ENCODE measurements around the gene LRRN3.
A peak's percentile ranks its signal among the peaks of the same experiment; 100 is the strongest.

The LRRN3 gene

DNA sequence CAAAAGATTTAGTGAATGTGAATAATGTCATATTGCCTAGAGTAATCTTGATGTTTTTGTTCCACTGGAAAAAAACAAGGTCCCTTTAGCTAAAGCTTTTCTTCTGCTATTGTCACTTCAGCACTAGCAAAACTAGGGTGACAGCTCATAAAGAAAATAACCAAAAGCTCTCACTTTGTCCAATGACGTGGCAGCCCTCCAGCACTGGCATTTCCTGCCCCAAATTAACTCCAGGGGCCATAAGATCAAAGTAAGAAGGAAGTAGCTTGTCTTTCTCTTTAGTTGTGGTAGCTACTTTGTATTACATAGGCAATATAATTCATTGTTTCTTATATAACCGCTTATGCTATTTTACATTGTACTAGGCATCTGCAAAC lies 47.3 kb downstream of the LRRN3 start:
- Histone ChIP-seq H3K79me2 (ENCODE audit: insufficient read depth, low read length) (no peaks in the 10 kb centered on the region), H3K27ac (ENCODE audit: low read length) (peak overlapping the region; percentile 63), H3K27me3 (ENCODE audit: insufficient read depth, low read length, poor library complexity) (no peaks in the 10 kb centered on the region), H2AFZ (ENCODE audit: low read depth, low read length) (peak overlapping the region; percentile 54; the same call in 1 of the 2 replicates), H3K9ac (ENCODE audit: low read depth, low read length) (peak overlapping the region; percentile 29), H3K9me3 (ENCODE audit: insufficient read depth, low read length, severe bottlenecking) (no peaks in the 10 kb centered on the region), H4K20me1 (ENCODE audit: insufficient read depth, low read length) (no peaks in the 10 kb centered on the region), H3K4me2 (ENCODE audit: insufficient read depth, low read length) (peak overlapping the region; percentile 57), H3K4me1 (ENCODE audit: insufficient read depth, low read length) (peaks cover 28% of the 10 kb centered on the region), H3K4me3 (ENCODE audit: low read depth in 1 of 2, low read length in 2 of 2) (peak overlapping the region in 1 of 2 experiments; percentile 23; a peak in 1 of 4 replicates), H3K36me3 (ENCODE audit: insufficient read depth, low read length) (no peaks in the 10 kb centered on the region)
- TF ChIP-seq, protein P1, sequence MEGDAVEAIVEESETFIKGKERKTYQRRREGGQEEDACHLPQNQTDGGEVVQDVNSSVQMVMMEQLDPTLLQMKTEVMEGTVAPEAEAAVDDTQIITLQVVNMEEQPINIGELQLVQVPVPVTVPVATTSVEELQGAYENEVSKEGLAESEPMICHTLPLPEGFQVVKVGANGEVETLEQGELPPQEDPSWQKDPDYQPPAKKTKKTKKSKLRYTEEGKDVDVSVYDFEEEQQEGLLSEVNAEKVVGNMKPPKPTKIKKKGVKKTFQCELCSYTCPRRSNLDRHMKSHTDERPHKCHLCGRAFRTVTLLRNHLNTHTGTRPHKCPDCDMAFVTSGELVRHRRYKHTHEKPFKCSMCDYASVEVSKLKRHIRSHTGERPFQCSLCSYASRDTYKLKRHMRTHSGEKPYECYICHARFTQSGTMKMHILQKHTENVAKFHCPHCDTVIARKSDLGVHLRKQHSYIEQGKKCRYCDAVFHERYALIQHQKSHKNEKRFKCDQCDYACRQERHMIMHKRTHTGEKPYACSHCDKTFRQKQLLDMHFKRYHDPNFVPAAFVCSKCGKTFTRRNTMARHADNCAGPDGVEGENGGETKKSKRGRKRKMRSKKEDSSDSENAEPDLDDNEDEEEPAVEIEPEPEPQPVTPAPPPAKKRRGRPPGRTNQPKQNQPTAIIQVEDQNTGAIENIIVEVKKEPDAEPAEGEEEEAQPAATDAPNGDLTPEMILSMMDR (IDR thresholded peaks at IDR 0.05; ENCODE audit: borderline replicate concordance, extremely low read depth, low read length, poor library complexity, severe bottlenecking): no peak
- TF ChIP-seq EZH2 (IDR thresholded peaks at IDR 0.05; ENCODE audit: borderline replicate concordance, low read depth, low read length, severe bottlenecking): no peak
- ATAC-seq (ENCODE audit: insufficient read depth, low read depth): peak; percentile 97
- DNase-seq: peak; percentile 78

DNA sequence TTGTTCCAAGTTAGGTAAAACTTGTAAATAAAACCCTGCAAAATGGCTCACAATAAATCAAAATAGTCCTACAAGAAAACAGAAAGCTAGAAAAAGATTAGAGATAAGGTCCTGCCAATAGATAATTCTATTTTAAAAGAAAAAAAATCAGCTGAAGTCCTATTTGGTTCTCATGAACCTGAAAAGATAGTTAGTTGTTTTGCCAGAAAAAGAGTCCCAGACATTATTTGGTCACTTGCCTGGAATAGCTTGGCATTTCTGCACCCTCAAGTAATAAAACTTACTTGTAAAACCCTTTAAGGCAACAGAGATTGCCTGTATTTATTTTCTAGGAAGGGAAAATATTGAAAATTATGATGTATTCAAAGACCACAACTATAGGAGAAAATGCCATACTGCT lies 47.7 kb downstream of the LRRN3 start:
- Histone ChIP-seq H3K79me2 (ENCODE audit: insufficient read depth, low read length) (no peaks in the 10 kb centered on the region), H3K9ac (ENCODE audit: low read depth, low read length) (peak overlapping the region; percentile 17; the same call in 1 of the 2 replicates), H3K4me3 (ENCODE audit: low read depth in 1 of 2, low read length in 2 of 2) (peak overlapping the region in 1 of 2 experiments; percentile 23; a peak in 1 of 4 replicates), H3K4me2 (ENCODE audit: insufficient read depth, low read length) (peak overlapping the region; percentile 57), H4K20me1 (ENCODE audit: insufficient read depth, low read length) (no peaks in the 10 kb centered on the region), H3K9me3 (ENCODE audit: insufficient read depth, low read length, severe bottlenecking) (no peaks in the 10 kb centered on the region), H3K27ac (ENCODE audit: low read length) (peak overlapping the region; percentile 63), H3K36me3 (ENCODE audit: insufficient read depth, low read length) (no peaks in the 10 kb centered on the region), H3K27me3 (ENCODE audit: insufficient read depth, low read length, poor library complexity) (no peaks in the 10 kb centered on the region), H3K4me1 (ENCODE audit: insufficient read depth, low read length) (peaks cover 28% of the 10 kb centered on the region), H2AFZ (ENCODE audit: low read depth, low read length) (peak overlapping the region; percentile 54; the same call in 1 of the 2 replicates)
- DNase-seq: no peak
- ATAC-seq (ENCODE audit: insufficient read depth, low read depth): no peak
- TF ChIP-seq, protein P1 (IDR thresholded peaks at IDR 0.05; ENCODE audit: borderline replicate concordance, extremely low read depth, low read length, poor library complexity, severe bottlenecking): no peak
- no peak for TF ChIP-seq EZH2 (IDR thresholded peaks at IDR 0.05; ENCODE audit: borderline replicate concordance, low read depth, low read length, severe bottlenecking)

DNA sequence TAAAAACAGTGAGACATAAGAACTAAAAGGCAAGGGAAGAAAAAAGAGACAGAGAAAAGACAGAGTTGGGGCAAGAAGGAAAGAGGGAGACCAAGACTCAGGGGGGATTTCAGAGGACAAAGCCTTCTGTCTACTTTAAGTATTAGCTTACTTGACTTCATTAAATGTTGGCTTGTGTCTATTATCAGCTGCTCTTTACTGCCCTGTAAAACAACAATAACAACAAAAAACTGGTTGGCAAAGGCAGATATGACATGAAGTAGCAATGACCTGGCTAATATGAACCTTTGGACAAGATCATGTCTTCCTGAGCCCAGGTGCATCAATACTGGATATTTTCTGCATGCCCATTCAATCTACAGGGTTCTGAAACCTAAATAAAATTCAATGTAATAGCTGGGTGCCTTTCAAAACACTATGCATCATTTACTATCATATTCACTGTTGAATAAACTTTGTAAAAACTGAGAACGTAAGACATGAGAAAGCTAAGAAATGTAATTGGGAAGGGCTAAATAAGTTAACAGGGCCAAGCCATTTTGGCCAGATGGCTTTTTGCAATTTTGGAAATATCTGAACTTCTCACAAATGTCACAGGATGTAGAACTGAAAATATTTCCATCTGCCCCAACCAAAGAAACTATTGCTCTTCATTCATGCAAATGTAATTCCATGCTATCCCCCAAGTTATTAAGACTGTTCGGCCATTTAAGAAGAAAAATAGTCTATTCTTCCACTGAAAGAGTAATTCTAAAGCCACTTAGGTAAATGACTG lies 49.4 kb downstream of the LRRN3 start:
- DNase-seq (no peak), ATAC-seq (ENCODE audit: insufficient read depth, low read depth) (no peak)
- Histone ChIP-seq H3K9ac (ENCODE audit: low read depth, low read length) (no peak overlapping the region), H3K4me2 (ENCODE audit: insufficient read depth, low read length) (no peak overlapping the region), H3K4me1 (ENCODE audit: insufficient read depth, low read length) (peaks cover 28% of the 10 kb centered on the region), H4K20me1 (ENCODE audit: insufficient read depth, low read length) (no peaks in the 10 kb centered on the region), H3K27me3 (ENCODE audit: insufficient read depth, low read length, poor library complexity) (no peaks in the 10 kb centered on the region), H2AFZ (ENCODE audit: low read depth, low read length) (no peak overlapping the region), H3K4me3 (ENCODE audit: low read depth in 1 of 2, low read length in 2 of 2) (no peak overlapping the region), H3K27ac (ENCODE audit: low read length) (no peak overlapping the region), H3K9me3 (ENCODE audit: insufficient read depth, low read length, severe bottlenecking) (no peaks in the 10 kb centered on the region), H3K79me2 (ENCODE audit: insufficient read depth, low read length) (no peaks in the 10 kb centered on the region), H3K36me3 (ENCODE audit: insufficient read depth, low read length) (no peaks in the 10 kb centered on the region)
- no peak for TF ChIP-seq EZH2 (IDR thresholded peaks at IDR 0.05; ENCODE audit: borderline replicate concordance, low read depth, low read length, severe bottlenecking)
- TF ChIP-seq, protein P1 (IDR thresholded peaks at IDR 0.05; ENCODE audit: borderline replicate concordance, extremely low read depth, low read length, poor library complexity, severe bottlenecking): no peak
